H9 (cell line): ENCODE measurements around the gene NRP1. TPM values are rescaled to one million over a fixed set of nuclear protein-coding genes. Genes with fewer than 3 reads are reported as not detected.

Source experiments
- DNase-seq: peaks from one replicate; pipeline ENCODE4 v3.0.0-alpha.2; 2017
- H2AFZ ChIP-seq: one replicate; pipeline ENCODE4 v1.6.1; 2013; ENCODE audit warnings: mild to moderate bottlenecking, low read length, control low read depth, moderate library complexity
- H2AK5ac ChIP-seq: 2 replicates; pipeline ENCODE4 v1.6.1; 2013; ENCODE audit warnings: low read length, control low read depth, mixed read lengths; ENCODE audit not compliant: insufficient read length
- H2BK120ac ChIP-seq: one replicate; pipeline ENCODE4 v1.6.1; 2013; ENCODE audit warnings: low read depth, mild to moderate bottlenecking, low read length, control low read depth, inconsistent platforms; ENCODE audit not compliant: poor library complexity, severe bottlenecking
- H2BK12ac ChIP-seq: 2 replicates; pipeline ENCODE4 v1.6.1; 2013; ENCODE audit warnings: low read length, control low read depth, mixed read lengths, low read depth; ENCODE audit not compliant: insufficient read length
- H2BK15ac ChIP-seq: 2 replicates; pipeline ENCODE4 v1.6.1; 2013; ENCODE audit warnings: low read depth, low read length, control low read depth
- H2BK20ac ChIP-seq: one replicate; pipeline ENCODE4 v1.6.1; 2013; ENCODE audit warnings: low read depth, mild to moderate bottlenecking, low read length, control low read depth, inconsistent platforms; ENCODE audit not compliant: poor library complexity, severe bottlenecking
- H2BK5ac ChIP-seq: 2 replicates; pipeline ENCODE4 v1.6.1; 2013; ENCODE audit warnings: low read length, control low read depth, mixed read lengths; ENCODE audit not compliant: insufficient read length
- H3K14ac ChIP-seq: 2 replicates; pipeline ENCODE4 v1.6.1; 2013; ENCODE audit warnings: low read length, control low read depth; ENCODE audit not compliant: insufficient read depth
- H3K18ac ChIP-seq: 2 replicates; pipeline ENCODE4 v1.6.1; 2013; ENCODE audit warnings: low read depth, mild to moderate bottlenecking, mixed read lengths, low read length, control low read depth; ENCODE audit not compliant: insufficient read length
- H3K23ac ChIP-seq: 2 replicates; pipeline ENCODE4 v1.6.1; 2013; ENCODE audit warnings: low read length, control low read depth, mixed read lengths, low read depth; ENCODE audit not compliant: insufficient read length
- H3K23me2 ChIP-seq: 2 replicates; pipeline ENCODE4 v1.6.1; 2013; ENCODE audit warnings: low read depth, mild to moderate bottlenecking, mixed read lengths, low read length, control low read depth; ENCODE audit not compliant: insufficient read length, poor library complexity, severe bottlenecking
- H3K27ac ChIP-seq: 2 replicates; pipeline ENCODE4 v1.5.1; 2013; ENCODE audit warnings: low read length, control low read depth, mixed read lengths, low read depth; ENCODE audit not compliant: insufficient read length
- H3K27me3 ChIP-seq: 2 replicates; pipeline ENCODE4 v1.6.1; 2013; ENCODE audit warnings: low read length, control low read depth, inconsistent platforms; ENCODE audit not compliant: insufficient read depth
- H3K4ac ChIP-seq: 2 replicates; pipeline ENCODE4 v1.6.1; 2013; ENCODE audit warnings: low read depth, mild to moderate bottlenecking, control low read depth, inconsistent platforms, low read length, moderate library complexity
- H3K4me1 ChIP-seq: 2 replicates; pipeline ENCODE4 v1.6.1; 2013; ENCODE audit warnings: low read length, control low read depth, inconsistent platforms; ENCODE audit not compliant: insufficient read depth
- H3K4me2 ChIP-seq: 2 replicates; pipeline ENCODE4 v1.6.1; 2013; ENCODE audit warnings: low read length, control low read depth, mixed read lengths; ENCODE audit not compliant: insufficient read length, insufficient read depth
- H3K56ac ChIP-seq: 2 replicates; pipeline ENCODE4 v1.6.1; 2013; ENCODE audit warnings: low read depth, mild to moderate bottlenecking, mixed read lengths, low read length, control low read depth; ENCODE audit not compliant: insufficient read length
- H3K79me1 ChIP-seq: 2 replicates; pipeline ENCODE4 v1.6.1; 2013; ENCODE audit warnings: low read depth, mild to moderate bottlenecking, moderate library complexity, low read length, control low read depth, inconsistent platforms; ENCODE audit not compliant: insufficient read depth, poor library complexity, severe bottlenecking
- H3K79me2 ChIP-seq: 2 replicates; pipeline ENCODE4 v1.6.1; 2013; ENCODE audit warnings: low read length, control low read depth, inconsistent platforms; ENCODE audit not compliant: insufficient read depth
- H3K9ac ChIP-seq: 2 replicates; pipeline ENCODE4 v1.6.1; 2013; ENCODE audit warnings: low read length, control low read depth, mixed read lengths; ENCODE audit not compliant: insufficient read length; ENCODE audit errors: extremely low read depth
- H3K9me3 ChIP-seq: one replicate; pipeline ENCODE4 v1.6.1; 2013; ENCODE audit warnings: low read depth, low read length, inconsistent platforms; ENCODE audit not compliant: control insufficient read depth
- H3T11ph ChIP-seq: one replicate; pipeline ENCODE4 v1.6.1; 2013; ENCODE audit warnings: mild to moderate bottlenecking, low read length, control low read depth, inconsistent platforms
- H4K20me1 ChIP-seq: one replicate; pipeline ENCODE4 v1.6.1; 2013; ENCODE audit not compliant: control insufficient read depth, insufficient read length, insufficient read depth
- H4K5ac ChIP-seq: 2 replicates; pipeline ENCODE4 v1.6.1; 2013; ENCODE audit warnings: low read depth, mild to moderate bottlenecking, mixed read lengths, low read length, control low read depth; ENCODE audit not compliant: insufficient read length
- H4K8ac ChIP-seq: replicated peaks from 2 replicates; pipeline ENCODE4 v1.6.1; 2013; ENCODE audit warnings: low read length, control low read depth, mixed read lengths, low read depth; ENCODE audit not compliant: insufficient read length
- H4K91ac ChIP-seq: 2 replicates; pipeline ENCODE4 v1.6.1; 2013; ENCODE audit warnings: low read depth, mild to moderate bottlenecking, moderate library complexity, mixed read lengths, low read length, control low read depth; ENCODE audit not compliant: insufficient read length
- H3K27ac Mint-ChIP-seq, 3 experiments: 2 replicates in 2 of 3; 3 replicates in 1 of 3; pipeline ENCODE4 v1.8.0; 2020 to 2021; ENCODE audit warnings: mixed read lengths in 3 of 3, mild to moderate bottlenecking in 1 of 3, moderate library complexity in 1 of 3
- H3K27me3 Mint-ChIP-seq: 2 replicates; pipeline ENCODE4 v1.8.0; 2021; ENCODE audit warnings: low read depth, mild to moderate bottlenecking, moderate library complexity, mixed read lengths
- H3K36me3 Mint-ChIP-seq, 3 experiments: 2 replicates in 2 of 3; 3 replicates in 1 of 3; pipeline ENCODE4 v1.8.0; 2020 to 2021; ENCODE audit warnings: low read depth in 3 of 3, mixed read lengths in 3 of 3; ENCODE audit not compliant: insufficient read depth in 1 of 3
- H3K4me1 Mint-ChIP-seq, 2 experiments: 2 replicates each; pipeline ENCODE4 v1.8.0; 2020; ENCODE audit warnings: mixed read lengths in 2 of 2
- H3K4me3 Mint-ChIP-seq, 2 experiments: 2 replicates in 1 of 2; 3 replicates in 1 of 2; pipeline ENCODE4 v1.8.0; 2020 to 2021; ENCODE audit warnings: mild to moderate bottlenecking in 2 of 2, mixed read lengths in 2 of 2, moderate library complexity in 1 of 2
- H3K9me3 Mint-ChIP-seq, 2 experiments: 2 replicates in 1 of 2; 3 replicates in 1 of 2; pipeline ENCODE4 v1.8.0; 2020; ENCODE audit warnings: mild to moderate bottlenecking in 2 of 2, mixed read lengths in 2 of 2, moderate library complexity in 1 of 2
- CTCF ChIP-seq: fragments of 200-600 bp; sonication (generic); conservative IDR thresholded peaks from 3 replicates; pipeline ENCODE4 v1.8.0; 2021; ENCODE audit warnings: antibody characterized with exemption, mild to moderate bottlenecking
- WGBS: extraction: QIAGEN DNeasy Blood & Tissue Kit; methylation state at CpG from one replicate; pipeline ENCODE4 v1.1.7; 2013; ENCODE audit warnings: missing lambda C conversion rate, low lambda C conversion rate, mixed read lengths; ENCODE audit not compliant: insufficient read length; ENCODE audit errors: extremely low coverage; 5-methylcytosine and 5-hydroxymethylcytosine counted together
- total RNA-seq: library from RNA; stranded (reverse); gene quantifications from 2 replicates; pipeline ENCODE4 v1.2.1, GENCODE V29; 2021

Gene NRP1
- total RNA-seq, 1 experiment from 2014 or later, result 4.6 TPM

- Mint-ChIP-seq H3K4me3 (no peak overlapping the region), H3K4me1 (peaks cover 24 to 30% of the 10 kb centered on the region in 2 experiments)
Observed at GRCh38 chr10:33289776-33290175, 44.7 kb downstream of the NRP1 start.

More at GRCh38 chr10:33289776-33290175, 44.7 kb downstream of the NRP1 start:
- Histone ChIP-seq H2BK120ac (no peak overlapping the region), H3K4me1 (no peaks in the 10 kb centered on the region), H4K8ac (no peak overlapping the region), H3K9me3 (no peaks in the 10 kb centered on the region), H2AFZ (no peak overlapping the region), H2BK20ac (no peak overlapping the region), H3K4me2 (no peak overlapping the region), H3K27me3 (no peaks in the 10 kb centered on the region), H4K20me1 (no peaks in the 10 kb centered on the region), H2BK5ac (no peak overlapping the region), H3K27ac (no peak overlapping the region), H3K4ac (no peak overlapping the region), H4K5ac (no peak overlapping the region), H3K79me1 (no peaks in the 10 kb centered on the region), H3K23ac (no peak overlapping the region), H3K18ac (no peak overlapping the region), H3K79me2 (no peaks in the 10 kb centered on the region), H2AK5ac (no peak overlapping the region), H3K9ac (no peak overlapping the region), H4K91ac (no peak overlapping the region), H3K23me2 (no peaks in the 10 kb centered on the region), H3T11ph (no peak overlapping the region), H2BK15ac (no peak overlapping the region), H2BK12ac (no peak overlapping the region), H3K56ac (no peak overlapping the region), H3K14ac (no peak overlapping the region)
- DNase-seq, result no peak
- Mint-ChIP-seq H3K36me3 (no peaks in the 10 kb centered on the region), H3K27me3 (no peaks in the 10 kb centered on the region), H3K27ac (no peak overlapping the region), H3K9me3 (no peaks in the 10 kb centered on the region)
- whole genome bisulfite sequencing, result no CpG with 5 or more reads among the region's 8 CpGs
- no peak for TF ChIP-seq CTCF
